DMS 273 treated with DMSO at 0.1 percent for 48 hours (cell line): ENCODE data around the gene ABCA12.
A peak's percentile ranks its signal among the peaks of the same experiment; 100 is the strongest.

Experiments
- DNase-seq: peaks from one replicate; lab custom pipeline; 2025; lab: John Stamatoyannopoulos, UW

Gene ABCA12

GRCh38 chr2:215136669-215137328, 1.6 kb downstream of the ABCA12 start:
- peak; percentile 54 for DNase-seq

- DNase-seq: no peak
Measured at GRCh38 chr2:215120401-215120800, 18.0 kb downstream of the ABCA12 start.

GRCh38 chr2:215119847-215120246, 18.6 kb downstream of the ABCA12 start:
- no peak for DNase-seq

DNA sequence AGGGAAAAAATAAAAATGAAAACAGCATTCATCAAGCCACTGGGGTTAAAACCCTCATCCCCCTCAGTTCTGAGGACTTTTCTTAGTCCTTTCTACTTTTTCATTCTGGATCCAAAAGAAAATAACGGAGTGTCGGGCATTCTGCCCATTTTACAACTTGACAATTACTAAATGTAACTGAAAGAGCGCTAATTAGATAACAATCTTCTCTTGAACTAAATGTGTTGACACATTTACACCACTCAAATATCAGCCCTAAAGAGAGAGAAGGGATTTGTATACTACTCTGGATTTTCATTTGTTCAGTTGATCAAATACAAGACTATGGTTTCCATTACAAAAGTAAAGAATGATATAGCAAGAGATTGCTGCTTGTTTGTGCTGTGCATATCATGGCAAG, 27.5 kb downstream of the ABCA12 start:
- no peak for DNase-seq

- no peak for DNase-seq
Measured at GRCh38 chr2:215107216-215108056, 31.0 kb downstream of the ABCA12 start.

DNA sequence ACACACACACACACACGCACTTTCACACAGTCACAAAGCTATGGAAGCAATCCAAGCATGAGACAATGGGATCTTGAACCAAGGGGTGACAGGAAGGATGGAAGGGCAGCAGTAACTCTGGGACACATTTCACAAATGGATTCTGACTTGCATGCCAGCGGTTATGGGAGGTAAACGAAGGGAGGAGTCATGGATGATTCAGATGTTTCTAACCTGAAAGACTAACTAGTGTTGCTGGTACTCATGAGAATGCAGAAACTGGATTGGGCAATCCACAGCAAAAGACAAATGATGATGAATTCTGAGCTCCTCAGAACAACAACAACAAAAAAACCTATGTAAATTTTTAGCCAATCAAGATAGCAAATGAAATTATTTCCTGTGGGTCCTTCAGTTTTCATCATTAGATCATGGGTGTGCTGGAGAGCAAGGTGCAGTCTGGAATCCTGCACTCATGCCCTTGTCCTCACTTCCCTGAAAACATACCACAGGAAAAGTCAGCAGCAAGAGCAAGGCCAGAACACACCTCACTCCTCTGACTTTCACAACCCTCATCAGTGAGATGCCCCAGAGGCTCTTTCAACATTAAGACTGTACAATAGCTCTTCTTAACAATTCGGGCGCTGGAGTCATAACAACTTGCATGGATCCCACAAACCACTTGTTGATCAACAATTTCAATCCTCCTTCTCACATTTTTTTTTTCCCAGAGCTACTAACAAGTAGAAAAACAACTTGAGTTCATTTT, 32.6 kb downstream of the ABCA12 start:
- no peak for DNase-seq

DNA sequence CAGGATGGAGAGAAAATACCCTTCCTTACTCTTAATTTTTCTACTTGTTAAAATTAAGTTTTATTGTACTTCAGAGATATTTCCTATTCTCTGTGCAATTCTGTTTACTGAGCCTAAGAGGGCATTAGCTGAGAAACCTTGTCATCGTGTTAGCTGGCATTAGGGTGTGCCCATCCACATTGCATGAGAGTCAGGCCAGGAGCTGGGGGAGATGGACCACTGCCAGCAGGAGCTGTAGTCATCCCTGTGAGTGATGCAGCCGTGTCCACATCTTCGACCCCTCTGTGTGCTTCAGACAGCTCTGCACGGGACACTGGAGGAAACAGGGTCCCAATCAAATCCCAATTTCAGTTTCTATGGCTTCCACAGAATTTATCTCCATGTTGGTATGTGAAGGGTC, 34.2 kb downstream of the ABCA12 start:
- no peak for DNase-seq

DNA sequence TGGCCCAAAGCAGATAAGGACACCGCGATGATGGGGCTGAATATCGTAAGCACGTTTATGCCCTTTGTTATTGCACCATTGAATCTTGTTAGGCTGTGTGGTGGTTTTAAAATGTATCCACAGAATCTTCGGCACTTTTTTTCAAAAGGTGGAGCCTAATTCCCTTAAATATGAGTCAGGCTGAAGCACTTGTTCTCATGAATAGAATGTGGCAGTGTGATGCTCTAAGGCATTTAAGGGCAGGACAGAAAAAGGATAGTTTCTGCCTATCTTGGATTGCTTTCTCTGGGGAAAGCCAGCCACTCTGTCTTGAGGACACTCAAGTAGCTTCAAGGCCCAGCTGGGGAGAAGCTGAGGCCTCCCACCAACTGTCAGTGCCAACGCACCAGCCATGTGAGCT, 39.6 kb downstream of the ABCA12 start:
- no peak for DNase-seq

- no peak for DNase-seq
Measured at GRCh38 chr2:215084080-215084479, 54.3 kb downstream of the ABCA12 start.

DNA sequence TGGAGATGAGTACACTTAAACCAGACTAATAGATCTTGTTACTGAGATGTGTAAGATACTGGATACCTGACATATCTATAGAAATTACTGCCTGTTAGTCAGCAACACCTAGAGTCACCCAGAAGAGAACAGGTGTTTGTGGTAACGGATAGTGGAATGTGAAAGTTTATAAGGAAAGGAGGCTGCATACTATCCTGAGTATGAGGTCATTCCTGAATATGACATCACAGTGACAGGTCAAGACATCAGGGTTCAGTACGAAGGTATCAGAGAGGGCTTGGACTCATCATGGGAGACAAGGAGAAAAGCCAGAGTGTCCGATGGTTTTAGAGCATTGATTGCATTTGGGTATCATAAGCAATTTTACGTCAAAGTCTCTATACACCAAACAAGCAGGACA, 55.3 kb downstream of the ABCA12 start:
- DNase-seq: no peak

DNA sequence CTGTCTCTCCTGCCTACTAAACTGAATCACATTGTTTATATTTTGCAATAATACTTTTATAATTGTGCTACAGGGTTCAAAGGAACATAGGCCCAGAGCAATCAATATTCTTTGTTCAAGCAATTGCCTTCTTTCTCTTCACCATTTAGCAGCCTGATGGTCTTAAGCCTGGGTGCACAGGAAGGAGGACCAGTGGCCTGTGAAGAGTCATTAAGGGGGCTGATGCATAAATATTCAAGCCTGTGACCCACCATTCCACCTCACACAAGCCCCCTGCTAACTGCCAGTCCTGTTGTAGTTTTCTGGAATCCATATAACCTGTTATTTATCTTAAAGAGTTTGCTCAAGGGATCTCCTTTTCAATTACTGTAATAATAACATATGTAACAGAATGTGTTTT, 56.0 kb downstream of the ABCA12 start:
- DNase-seq: no peak

GRCh38 chr2:215080545-215080944, 57.9 kb downstream of the ABCA12 start:
- DNase-seq: no peak

DNA sequence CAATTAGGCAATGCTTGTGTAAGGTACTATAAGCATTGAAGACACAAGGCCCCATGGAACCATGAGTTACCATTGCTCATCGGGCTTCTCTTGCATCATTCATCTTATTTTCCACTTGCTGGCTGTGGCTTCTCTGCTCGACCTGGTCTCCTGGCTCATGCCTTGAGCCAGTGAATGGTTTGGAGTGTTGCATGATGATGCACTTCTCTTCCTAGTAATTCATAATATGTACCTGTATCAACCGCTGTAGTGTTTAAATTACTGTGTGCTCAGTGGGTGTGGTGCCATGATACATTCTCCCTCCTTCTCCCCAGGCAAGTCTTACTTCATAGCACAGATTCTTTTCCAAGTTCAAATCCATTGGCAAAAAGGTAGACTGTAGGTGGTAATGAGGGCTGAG, 66.8 kb downstream of the ABCA12 start:
- no peak for DNase-seq

- DNase-seq: no peak
Measured at GRCh38 chr2:215068399-215068798, 70.0 kb downstream of the ABCA12 start.

GRCh38 chr2:215066124-215066523, 72.3 kb downstream of the ABCA12 start:
- DNase-seq: no peak

DNA sequence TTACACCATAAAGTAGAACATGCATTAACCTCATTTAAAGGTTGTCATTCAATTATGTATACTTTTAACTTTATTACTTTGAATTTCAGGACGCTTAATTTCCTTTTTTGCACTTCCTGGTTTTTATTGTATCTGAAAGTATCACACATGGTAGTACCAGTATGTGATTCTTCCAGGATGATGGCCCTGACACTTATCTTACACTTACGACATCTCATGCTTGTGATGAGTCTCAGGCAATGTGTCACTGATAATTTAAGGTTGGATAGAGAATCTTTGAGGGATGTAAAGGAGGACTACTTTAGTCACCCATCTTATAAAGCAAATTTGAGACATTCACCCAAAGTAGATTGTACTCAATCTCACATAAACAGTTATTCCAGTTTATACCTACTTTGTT, 74.9 kb downstream of the ABCA12 start:
- DNase-seq: no peak

GRCh38 chr2:215060861-215061536, 77.4 kb downstream of the ABCA12 start:
- peak; percentile 78 for DNase-seq

- peak; percentile 28 for DNase-seq
Measured at GRCh38 chr2:215059724-215060123, 78.7 kb downstream of the ABCA12 start.

- no peak for DNase-seq
Measured at GRCh38 chr2:215055891-215056290, 82.5 kb downstream of the ABCA12 start.

- DNase-seq: no peak
Measured at GRCh38 chr2:215052810-215053209, 85.6 kb downstream of the ABCA12 start.

DNA sequence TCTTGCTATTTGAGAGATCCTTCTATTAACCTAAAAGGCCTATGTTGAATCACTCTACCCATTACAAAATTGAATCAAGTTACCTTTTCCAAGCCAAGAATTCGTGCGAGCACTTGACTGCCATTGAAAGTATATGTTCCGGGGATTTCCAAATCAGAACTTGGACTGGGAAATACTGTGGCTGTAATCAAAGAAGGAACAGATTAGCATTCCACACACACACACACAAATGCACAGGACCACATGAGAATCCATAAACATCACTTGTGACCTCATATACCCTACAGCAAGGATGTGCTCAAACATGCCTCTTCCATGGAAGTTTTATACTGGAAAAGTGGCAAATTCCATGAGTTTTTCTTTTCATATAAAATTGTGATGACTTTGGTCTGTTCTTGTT, 86.0 kb downstream of the ABCA12 start:
- no peak for DNase-seq

DNA sequence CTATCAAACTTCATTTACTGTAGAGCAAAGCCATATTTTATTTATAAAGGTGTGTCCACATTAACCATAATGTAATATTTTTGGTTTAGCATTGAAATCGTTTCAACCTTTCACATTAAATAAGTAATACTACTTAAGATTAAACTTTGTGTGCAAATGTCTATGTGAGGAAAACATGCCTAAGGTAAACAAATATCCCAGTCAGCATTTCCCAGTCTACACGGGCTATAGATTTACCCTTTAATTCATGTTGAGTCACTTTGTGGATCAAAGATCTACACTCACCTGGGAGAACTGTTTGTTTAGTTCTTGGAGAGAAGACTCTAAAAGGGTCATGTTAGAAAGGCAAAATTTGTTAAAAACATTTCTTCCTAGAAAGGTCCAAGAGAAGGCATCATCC, 89.1 kb downstream of the ABCA12 start:
- DNase-seq: no peak
